Nephron progenitor cell (in vitro differentiated cells): ENCODE measurements around the gene MRS2.

Experiments
- DNase-seq: peaks from one replicate; pipeline ENCODE4 v3.0.0; 2021
- H3K27ac Mint-ChIP-seq: 2 replicates; pipeline ENCODE4 v1.8.0; 2021; ENCODE audit warnings: mild to moderate bottlenecking, moderate library complexity, mixed read lengths
- H3K27me3 Mint-ChIP-seq: 2 replicates; pipeline ENCODE4 v1.8.0; 2021; ENCODE audit warnings: mild to moderate bottlenecking, low read depth, mixed read lengths; ENCODE audit not compliant: poor library complexity
- H3K36me3 Mint-ChIP-seq: 2 replicates; pipeline ENCODE4 v1.8.0; 2021; ENCODE audit warnings: low read depth, mixed read lengths
- H3K4me1 Mint-ChIP-seq: 2 replicates; pipeline ENCODE4 v1.8.0; 2021; ENCODE audit warnings: mixed read lengths
- H3K4me3 Mint-ChIP-seq: 2 replicates; pipeline ENCODE4 v1.8.0; 2021; ENCODE audit warnings: mild to moderate bottlenecking, moderate library complexity, mixed read lengths
- H3K9me3 Mint-ChIP-seq: 2 replicates; pipeline ENCODE4 v1.8.0; 2021; ENCODE audit warnings: mild to moderate bottlenecking, moderate library complexity, mixed read lengths
- TF ChIP-seq, protein P1 (sequence below): fragments of 200-600 bp; sonication (generic); IDR thresholded peaks from 2 replicates; pipeline ENCODE4 v1.5.0; 2021; ENCODE audit warnings: antibody characterized with exemption

The MRS2 gene

DNA sequence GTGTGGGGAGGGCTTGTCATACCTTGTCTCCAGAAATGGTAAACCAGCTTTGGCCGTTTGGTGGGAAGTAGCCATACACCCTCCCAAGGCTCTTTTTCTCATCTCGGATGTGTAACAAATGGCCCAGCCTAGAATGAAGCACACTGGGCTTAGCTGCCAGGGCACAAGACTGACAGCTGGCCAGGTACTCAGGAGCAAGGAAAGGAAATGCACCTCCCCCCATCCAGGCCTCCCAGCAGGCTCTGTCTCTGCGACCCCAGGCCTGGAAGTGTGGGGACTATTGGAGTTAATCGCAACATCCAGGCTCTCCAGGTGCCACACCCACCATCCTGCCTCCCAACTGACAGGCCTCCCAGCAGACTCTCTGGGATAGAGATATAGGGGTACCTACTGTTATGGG, 43.0 kb downstream of the MRS2 start:
- H3K36me3 Mint-ChIP-seq = no peaks in the 10 kb centered on the region
- no peak for DNase-seq
- no peak overlapping the region for H3K27ac Mint-ChIP-seq
- no peaks in the 10 kb centered on the region for H3K27me3 Mint-ChIP-seq
- no peak overlapping the region for H3K4me3 Mint-ChIP-seq
- TF ChIP-seq, protein P1, sequence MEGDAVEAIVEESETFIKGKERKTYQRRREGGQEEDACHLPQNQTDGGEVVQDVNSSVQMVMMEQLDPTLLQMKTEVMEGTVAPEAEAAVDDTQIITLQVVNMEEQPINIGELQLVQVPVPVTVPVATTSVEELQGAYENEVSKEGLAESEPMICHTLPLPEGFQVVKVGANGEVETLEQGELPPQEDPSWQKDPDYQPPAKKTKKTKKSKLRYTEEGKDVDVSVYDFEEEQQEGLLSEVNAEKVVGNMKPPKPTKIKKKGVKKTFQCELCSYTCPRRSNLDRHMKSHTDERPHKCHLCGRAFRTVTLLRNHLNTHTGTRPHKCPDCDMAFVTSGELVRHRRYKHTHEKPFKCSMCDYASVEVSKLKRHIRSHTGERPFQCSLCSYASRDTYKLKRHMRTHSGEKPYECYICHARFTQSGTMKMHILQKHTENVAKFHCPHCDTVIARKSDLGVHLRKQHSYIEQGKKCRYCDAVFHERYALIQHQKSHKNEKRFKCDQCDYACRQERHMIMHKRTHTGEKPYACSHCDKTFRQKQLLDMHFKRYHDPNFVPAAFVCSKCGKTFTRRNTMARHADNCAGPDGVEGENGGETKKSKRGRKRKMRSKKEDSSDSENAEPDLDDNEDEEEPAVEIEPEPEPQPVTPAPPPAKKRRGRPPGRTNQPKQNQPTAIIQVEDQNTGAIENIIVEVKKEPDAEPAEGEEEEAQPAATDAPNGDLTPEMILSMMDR = no peak
- peaks cover 5% of the 10 kb centered on the region for H3K4me1 Mint-ChIP-seq
- H3K9me3 Mint-ChIP-seq = no peaks in the 10 kb centered on the region

DNA sequence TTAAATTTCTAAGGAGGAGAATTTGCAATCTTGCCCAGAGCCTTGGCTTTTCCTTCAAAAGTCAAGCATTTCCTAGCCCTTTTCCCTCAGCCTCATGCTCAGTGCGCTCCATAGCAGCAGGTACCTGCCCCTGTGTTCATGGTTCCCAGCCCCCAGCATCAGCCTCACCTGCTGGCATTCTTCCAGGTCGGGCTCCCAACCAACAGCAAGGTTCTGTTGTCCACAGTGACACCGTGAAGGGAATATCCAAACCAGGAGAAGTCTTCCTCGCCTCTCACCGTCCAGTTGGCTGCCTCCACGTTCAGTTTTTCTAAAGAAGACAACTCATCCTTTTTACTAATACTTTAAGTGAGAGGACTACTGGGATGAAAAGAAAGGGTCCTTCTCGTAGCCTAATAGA, 43.9 kb downstream of the MRS2 start:
- TF ChIP-seq, protein P1 = no peak
- Mint-ChIP-seq H3K27me3 (no peaks in the 10 kb centered on the region), H3K4me1 (no peaks in the 10 kb centered on the region), H3K36me3 (no peaks in the 10 kb centered on the region), H3K27ac (no peak overlapping the region), H3K4me3 (no peak overlapping the region), H3K9me3 (no peaks in the 10 kb centered on the region)
- no peak for DNase-seq

DNA sequence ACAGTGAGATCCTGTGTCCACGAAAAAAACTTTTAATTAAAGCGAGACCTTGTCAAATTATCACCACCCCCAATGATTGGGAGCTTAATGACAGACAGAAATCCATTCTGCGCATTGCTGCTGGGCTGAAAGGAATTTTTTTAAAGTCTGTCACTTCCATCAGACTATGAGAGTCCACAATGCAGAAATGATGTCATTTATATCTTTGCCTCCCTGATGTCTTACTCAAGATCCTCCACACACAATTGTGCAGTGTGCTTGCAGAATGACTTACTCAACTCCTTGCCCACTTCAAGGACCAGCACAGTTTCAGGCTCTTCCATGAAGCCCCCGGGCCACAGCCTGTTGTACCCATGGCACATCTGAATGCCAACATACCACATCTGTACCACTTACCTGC, 45.7 kb downstream of the MRS2 start:
- Mint-ChIP-seq H3K27ac (no peak overlapping the region), H3K9me3 (no peaks in the 10 kb centered on the region), H3K4me3 (no peak overlapping the region), H3K36me3 (no peaks in the 10 kb centered on the region), H3K4me1 (no peaks in the 10 kb centered on the region), H3K27me3 (no peaks in the 10 kb centered on the region)
- DNase-seq = no peak
- TF ChIP-seq, protein P1 = no peak

DNA sequence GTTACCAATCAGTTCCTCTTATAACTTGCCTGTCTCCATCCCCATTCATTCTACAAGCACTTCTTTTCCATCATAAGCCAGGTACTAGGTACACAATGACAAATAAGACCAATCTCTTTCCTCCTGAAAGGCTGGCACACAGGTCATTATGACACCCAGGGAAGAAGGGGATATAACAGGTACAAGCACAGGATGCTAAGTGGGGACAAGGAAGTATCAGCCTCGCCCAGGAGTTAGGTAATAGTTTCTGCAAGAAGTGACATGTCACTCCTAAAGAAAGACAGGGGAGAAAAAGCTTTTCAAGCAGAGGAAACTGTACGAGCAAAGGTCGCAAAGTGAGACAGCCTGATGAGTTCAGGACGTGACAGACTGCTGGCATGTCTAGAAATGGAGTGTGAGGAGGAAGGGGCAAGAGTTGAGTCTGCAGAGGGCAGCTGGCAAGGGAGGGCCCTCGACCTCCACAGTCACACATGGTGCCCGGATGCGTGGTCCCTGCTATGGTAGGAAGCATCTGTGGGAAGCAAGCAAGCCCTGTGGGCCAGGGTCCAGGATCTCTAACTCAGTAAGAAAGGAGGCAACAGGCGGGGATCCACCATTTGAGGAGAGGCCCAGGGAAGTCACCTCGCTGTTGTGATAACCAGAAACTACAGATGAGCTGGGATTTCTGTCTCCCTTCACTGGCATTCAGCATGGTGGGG, 46.2 kb downstream of the MRS2 start:
- Mint-ChIP-seq H3K27ac (no peak overlapping the region), H3K4me3 (no peak overlapping the region), H3K4me1 (no peaks in the 10 kb centered on the region), H3K27me3 (no peaks in the 10 kb centered on the region), H3K36me3 (no peaks in the 10 kb centered on the region), H3K9me3 (no peaks in the 10 kb centered on the region)
- DNase-seq = no peak
- TF ChIP-seq, protein P1 = no peak

DNA sequence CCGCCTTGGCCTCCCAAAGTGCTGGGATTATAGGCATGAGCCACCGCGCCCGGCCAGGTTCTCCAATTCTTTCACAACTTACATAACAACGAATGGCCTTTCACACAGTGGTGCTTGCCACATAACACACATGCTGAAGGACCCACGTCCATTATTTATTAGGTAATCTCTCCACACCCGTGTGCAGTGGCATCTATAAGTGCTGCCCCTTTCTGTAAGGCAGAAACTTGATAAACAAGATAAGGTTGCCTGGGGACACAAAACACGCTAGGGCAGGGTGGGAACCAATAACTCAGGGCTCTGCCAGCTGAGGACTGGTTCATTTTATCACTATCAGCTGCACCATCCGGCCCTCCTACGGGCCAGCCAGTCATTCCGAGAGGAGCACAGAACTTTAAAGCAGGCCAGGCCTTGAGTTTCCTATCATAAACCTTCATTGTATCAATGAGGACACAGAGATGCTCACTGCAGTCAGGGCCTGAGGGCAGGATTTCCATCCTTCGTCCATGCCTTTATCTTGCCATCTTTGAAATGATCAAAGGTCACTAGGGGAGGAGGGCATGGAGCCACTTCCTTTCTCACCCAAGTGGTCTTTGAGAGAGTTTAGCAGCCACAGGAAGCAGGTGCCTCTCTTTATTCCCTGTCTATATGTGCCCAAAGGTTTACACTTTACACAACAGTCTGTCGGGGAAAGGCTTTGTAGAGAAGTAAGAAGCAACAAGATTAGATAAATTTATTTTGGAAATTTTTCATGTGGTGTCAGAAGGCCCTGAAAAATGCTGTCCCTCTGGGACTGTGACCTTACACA, 49.0 kb downstream of the MRS2 start:
- H3K4me3 Mint-ChIP-seq = no peak overlapping the region
- no peak for DNase-seq
- no peaks in the 10 kb centered on the region for H3K4me1 Mint-ChIP-seq
- H3K27me3 Mint-ChIP-seq = no peaks in the 10 kb centered on the region
- no peaks in the 10 kb centered on the region for H3K9me3 Mint-ChIP-seq
- no peak overlapping the region for H3K27ac Mint-ChIP-seq
- no peaks in the 10 kb centered on the region for H3K36me3 Mint-ChIP-seq
- TF ChIP-seq, protein P1 = no peak
